SU-DHL-6 (cell line): ENCODE results near the gene MAN1A2.

Source experiments
- CTCF ChIP-seq: fragments of 200-600 bp; sonication (generic); IDR thresholded peaks from one replicate; pipeline ENCODE4 v1.5.1; 2017; ENCODE audit warnings: antibody characterized with exemption, mild to moderate bottlenecking, low read length, moderate library complexity; ENCODE audit not compliant: insufficient read depth, poor library complexity, severe bottlenecking
- EZH2phosphoT487 ChIP-seq: fragments of 200-600 bp; sonication (generic), shearing (Covaris generic); conservative IDR thresholded peaks from 2 replicates; pipeline ENCODE4 v1.6.1; 2018; ENCODE audit warnings: mild to moderate bottlenecking, antibody characterized with exemption, low read length, moderate library complexity, mixed read lengths

GRCh38 chr1:117479086-117479485, 111.8 kb downstream of the MAN1A2 start:
- TF ChIP-seq CTCF (no peak), EZH2phosphoT487 (no peak)
